CD4-positive, CD25-positive, alpha-beta regulatory T cell (primary cell): Measurements from ENCODE around the gene ATP5F1C. TPM values are rescaled to one million over a fixed set of nuclear protein-coding genes. Genes with fewer than 3 reads are reported as not detected.
A peak's percentile ranks its signal among the peaks of the same experiment; 100 is the strongest.
"Not testable (repeated sequence)": the region's sequence is repeated elsewhere in the genome, so short reads cannot be mapped to it uniquely, and the experiment has no call there.

Experiments used
- ATAC-seq, 2 donors: fragments of 150-1000 bp; cut with Tn5 transposase; one replicate each; pipeline ENCODE4 v1.10.0; 2021; ENCODE audit warnings: low read depth in 2 of 2, moderate number of reproducible peaks in 2 of 2, moderate library complexity in 1 of 2
- DNase-seq, 3 donors: peaks; one replicate each; pipeline versions ENCODE4 v3.0.0 to v3.0.0-alpha.2; 2012 to 2022; ENCODE audit warnings: mixed read lengths in 1 of 3
- H3K27ac ChIP-seq: one replicate; pipeline ENCODE4 v1.7.0; 2013; ENCODE audit warnings: mild to moderate bottlenecking, low read length; ENCODE audit not compliant: insufficient read depth, poor library complexity, severe bottlenecking
- H3K27me3 ChIP-seq: one replicate; pipeline ENCODE4 v1.7.0; 2013; ENCODE audit warnings: low read length; ENCODE audit not compliant: control insufficient read depth, insufficient read depth
- H3K36me3 ChIP-seq: one replicate; pipeline ENCODE4 v1.7.0; 2013; ENCODE audit warnings: mild to moderate bottlenecking, low read length, moderate library complexity; ENCODE audit not compliant: control insufficient read depth, insufficient read depth
- H3K4me1 ChIP-seq: 2 replicates; pipeline ENCODE4 v1.7.0; 2013; ENCODE audit warnings: mild to moderate bottlenecking, low read length; ENCODE audit not compliant: insufficient read depth, control insufficient read depth, poor library complexity, severe bottlenecking
- H3K4me3 ChIP-seq: one replicate; pipeline ENCODE4 v1.7.0; 2013; ENCODE audit warnings: low read depth, mild to moderate bottlenecking, low read length, moderate library complexity
- H3K9me3 ChIP-seq, 2 experiments: 1 replicate in 1 of 2; 2 replicates in 1 of 2; pipeline ENCODE4 v1.7.0; 2013; ENCODE audit warnings: low read length in 2 of 2, mild to moderate bottlenecking in 1 of 2, moderate library complexity in 1 of 2; ENCODE audit not compliant: control insufficient read depth in 2 of 2
- H3K27ac Mint-ChIP-seq, 3 donors: one replicate each; pipeline ENCODE4 v1.8.0; 2020 to 2022; ENCODE audit warnings: mild to moderate bottlenecking in 3 of 3, mixed read lengths in 3 of 3, moderate library complexity in 2 of 3
- H3K27me3 Mint-ChIP-seq: one replicate; pipeline ENCODE4 v1.8.0; 2022; ENCODE audit warnings: mild to moderate bottlenecking, mixed read lengths
- H3K36me3 Mint-ChIP-seq: one replicate; pipeline ENCODE4 v1.8.0; 2020; ENCODE audit warnings: mixed read lengths
- H3K4me1 Mint-ChIP-seq, 4 donors: one replicate each; pipeline ENCODE4 v1.8.0; 2020 to 2022; ENCODE audit warnings: mixed read lengths in 4 of 4, mild to moderate bottlenecking in 1 of 4
- H3K4me3 Mint-ChIP-seq, 4 donors: one replicate each; pipeline ENCODE4 v1.8.0; 2020 to 2022; ENCODE audit warnings: mild to moderate bottlenecking in 4 of 4, mixed read lengths in 4 of 4, moderate library complexity in 3 of 4
- H3K9me3 Mint-ChIP-seq, 7 donors: one replicate each; pipeline ENCODE4 v1.8.0; 2020 to 2022; ENCODE audit warnings: mixed read lengths in 7 of 7, mild to moderate bottlenecking in 3 of 7, moderate library complexity in 2 of 7
- polyA plus RNA-seq, 4 donors: library from polyadenylated mRNA; unstranded; fragments of 300-500 nt; fragmentation: Illumina TruSeq; gene quantifications; one replicate each; pipeline ENCODE4 v1.2.3, GENCODE V29; 2021
- total RNA-seq: library from RNA; stranded (reverse); gene quantifications from one replicate; pipeline ENCODE4 v1.2.3, GENCODE V29; 2022

Gene ATP5F1C
- total RNA-seq (167 TPM), polyA plus RNA-seq (100 to 1,000 TPM; 365 to 562 (median 452) TPM)

DNA sequence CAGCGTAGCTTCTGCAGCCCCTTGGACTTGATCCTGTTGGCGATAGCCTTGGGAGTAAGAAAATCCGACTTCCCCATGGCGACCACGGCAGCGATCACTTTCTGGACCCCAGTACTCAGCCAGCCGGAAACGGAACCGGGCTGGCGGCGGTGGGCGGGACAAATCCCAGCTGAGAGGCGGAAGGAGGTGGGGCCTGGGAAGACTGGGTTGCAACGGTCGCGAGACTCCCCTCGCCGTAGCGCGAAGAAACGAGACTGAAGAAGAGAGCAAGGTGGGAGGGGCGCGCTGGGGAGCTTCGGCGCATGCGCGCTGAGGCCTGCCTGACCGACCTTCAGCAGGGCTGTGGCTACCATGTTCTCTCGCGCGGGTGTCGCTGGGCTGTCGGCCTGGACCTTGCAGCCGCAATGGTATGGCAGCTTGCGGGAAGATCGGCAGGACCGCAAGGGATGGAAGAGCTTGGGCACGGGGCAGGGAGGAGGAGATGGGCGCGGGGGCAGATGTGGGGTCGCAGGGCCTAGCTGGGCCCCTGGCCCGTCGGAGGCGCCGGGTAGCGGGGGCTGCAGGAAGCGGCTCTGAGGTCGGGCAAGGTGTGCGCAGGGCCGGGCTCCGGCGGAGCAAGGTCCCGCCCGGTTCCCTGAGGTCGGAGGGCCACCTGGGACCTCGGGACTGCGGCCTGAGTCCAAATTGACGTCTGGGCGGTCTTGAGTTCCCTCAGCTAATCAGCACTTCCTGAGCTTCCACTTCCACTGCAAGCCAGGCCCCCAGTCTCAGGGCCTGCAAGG, at the start of gene ATP5F1C, which contains the start of gene KIN:
TSS of gene ATP5F1C (plus strand) at position 321 of the 782 bp plus-strand sequence. CDS start at position 352, 31 bp downstream.
TSS of gene KIN (minus strand) at position 137 of the 782 bp plus-strand sequence. CDS start at position 77, 60 bp downstream.
- peaks cover 8% of the 10 kb centered on the region for H3K36me3 ChIP-seq
- H3K27ac ChIP-seq: peak within 1 kb of the TSS; percentile 72
- Mint-ChIP-seq H3K4me1 (peaks cover 39 to 71% (median 45%) of the 10 kb centered on the region in 4 donors), H3K27me3 (no peaks in the 10 kb centered on the region), H3K36me3 (peaks cover 21% of the 10 kb centered on the region), H3K27ac (peak within 1 kb of the TSS in 1 of 3 donors; percentile 81), H3K9me3 (no peaks in the 10 kb centered on the region), H3K4me3 (no peak within 1 kb of the TSS)
- no peaks in the 10 kb centered on the region for H3K27me3 ChIP-seq
- H3K4me1 ChIP-seq: peaks cover 44% of the 10 kb centered on the region
- peak; percentile 95 to 97 for ATAC-seq
- H3K4me3 ChIP-seq: peak within 1 kb of the TSS; percentile 93
- DNase-seq: peak; percentile 96 to 98 (median 97)
- H3K9me3 ChIP-seq: no peaks in the 10 kb centered on the region

DNA sequence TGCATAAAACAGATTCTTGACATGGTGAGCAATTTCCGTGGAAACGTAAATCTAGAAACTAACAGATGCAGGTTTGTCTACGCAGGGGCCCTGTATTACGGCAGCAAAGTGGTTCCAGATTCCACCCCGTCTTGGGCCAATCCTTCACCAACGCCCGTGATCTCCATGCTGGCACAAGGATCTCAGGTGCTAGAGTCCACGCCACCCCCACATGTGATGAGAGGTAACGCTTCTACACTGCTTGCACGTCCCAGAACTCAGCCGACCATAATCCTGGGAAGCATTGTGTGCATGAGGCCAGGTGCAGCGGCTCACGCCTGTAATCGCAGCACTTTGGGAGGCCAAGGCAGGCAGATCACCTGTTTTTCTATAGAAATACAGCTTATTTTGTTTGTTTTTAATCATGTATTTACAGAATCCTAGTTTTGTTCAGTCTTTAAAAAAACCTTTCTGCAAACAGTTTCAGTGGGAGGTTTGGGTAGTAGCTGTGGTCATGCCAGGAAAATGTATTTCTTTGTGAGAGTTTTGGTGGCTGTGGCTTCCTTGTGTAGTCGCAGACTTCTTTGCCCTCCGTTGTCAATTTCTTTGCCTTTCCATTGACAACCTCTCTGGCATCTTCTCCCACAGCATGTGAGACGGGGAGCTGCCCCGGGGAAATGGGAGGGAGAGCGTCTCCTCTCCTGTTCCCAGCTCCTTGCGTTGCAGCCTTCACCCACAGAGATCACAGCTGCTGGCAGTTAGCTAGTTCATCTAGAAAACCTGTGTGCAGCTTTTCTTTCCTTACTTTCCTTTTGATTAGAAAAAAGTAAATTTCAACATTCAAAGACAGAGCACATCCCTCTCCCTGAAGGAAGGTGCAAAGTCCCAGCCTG, 49.2 kb upstream of the ATP5F1C start:
- Mint-ChIP-seq H3K4me1 (no peaks in the 10 kb centered on the region), H3K27ac (no peak overlapping the region), H3K27me3 (no peaks in the 10 kb centered on the region), H3K4me3 (no peak overlapping the region), H3K9me3 (peaks cover 0 to 2% (median 0%) of the 10 kb centered on the region in 7 donors), H3K36me3 (no peaks in the 10 kb centered on the region)
- DNase-seq: no peak
- Histone ChIP-seq H3K27ac (no peak overlapping the region), H3K27me3 (no peaks in the 10 kb centered on the region), H3K36me3 (no peaks in the 10 kb centered on the region), H3K9me3 (no peaks in the 10 kb centered on the region), H3K4me1 (no peaks in the 10 kb centered on the region), H3K4me3 (no peak overlapping the region)
- ATAC-seq: no peak

DNA sequence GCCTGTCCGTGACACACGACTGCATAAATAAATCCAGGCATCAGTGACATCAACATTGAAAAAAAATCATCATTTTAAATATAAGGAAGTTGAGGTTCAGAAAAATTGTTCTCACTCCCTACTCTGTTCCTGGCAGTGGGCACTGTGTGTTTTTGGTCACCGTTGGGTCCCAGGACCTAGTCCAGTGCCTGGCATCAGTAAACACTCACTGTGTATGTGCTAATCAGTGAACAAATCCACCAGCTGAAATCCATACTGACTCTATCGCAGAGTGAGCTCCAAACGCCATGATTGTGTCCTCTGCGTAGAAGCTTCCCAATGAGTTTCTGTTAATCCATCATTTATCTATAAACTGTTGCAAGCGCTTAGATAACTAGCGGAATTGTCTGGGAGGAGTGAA, 43.7 kb upstream of the ATP5F1C start:
- Mint-ChIP-seq H3K9me3 (no peaks in the 10 kb centered on the region), H3K36me3 (peaks cover 6% of the 10 kb centered on the region), H3K27ac (no peak overlapping the region), H3K27me3 (no peaks in the 10 kb centered on the region), H3K4me3 (no peak overlapping the region), H3K4me1 (no peaks in the 10 kb centered on the region)
- Histone ChIP-seq H3K4me3 (no peak overlapping the region), H3K27ac (no peak overlapping the region), H3K4me1 (no peaks in the 10 kb centered on the region), H3K27me3 (no peaks in the 10 kb centered on the region), H3K9me3 (no peaks in the 10 kb centered on the region), H3K36me3 (no peaks in the 10 kb centered on the region)
- no peak for DNase-seq
- no peak for ATAC-seq

DNA sequence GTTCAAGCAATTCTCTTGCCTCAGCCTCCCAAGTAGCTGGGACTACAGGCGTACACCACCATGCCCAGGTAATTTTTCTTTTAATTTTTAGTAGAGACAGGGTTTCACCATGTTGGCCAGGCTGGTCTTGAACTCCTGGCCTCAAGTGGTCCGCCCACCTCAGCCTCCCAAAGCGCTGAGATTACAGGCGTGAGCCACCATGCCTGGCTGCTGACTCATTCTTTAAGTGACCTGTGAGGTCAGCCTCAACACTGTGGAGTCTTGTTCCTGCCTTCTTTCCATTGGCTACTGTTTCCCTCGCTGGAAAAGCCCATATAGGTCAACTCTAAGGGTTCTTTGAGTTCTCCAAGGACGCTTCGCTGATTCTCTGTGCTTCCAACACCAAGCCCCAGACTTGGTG, 39.3 kb upstream of the ATP5F1C start:
- peaks cover 28% of the 10 kb centered on the region for H3K36me3 Mint-ChIP-seq
- not testable (repeated sequence) for H3K27me3 ChIP-seq, DNase-seq, H3K4me1 Mint-ChIP-seq, H3K9me3 Mint-ChIP-seq, H3K27me3 Mint-ChIP-seq, H3K27ac ChIP-seq, H3K9me3 ChIP-seq, H3K4me3 ChIP-seq, H3K4me1 ChIP-seq, H3K4me3 Mint-ChIP-seq, ATAC-seq, H3K27ac Mint-ChIP-seq
- peaks cover 20% of the 10 kb centered on the region for H3K36me3 ChIP-seq

DNA sequence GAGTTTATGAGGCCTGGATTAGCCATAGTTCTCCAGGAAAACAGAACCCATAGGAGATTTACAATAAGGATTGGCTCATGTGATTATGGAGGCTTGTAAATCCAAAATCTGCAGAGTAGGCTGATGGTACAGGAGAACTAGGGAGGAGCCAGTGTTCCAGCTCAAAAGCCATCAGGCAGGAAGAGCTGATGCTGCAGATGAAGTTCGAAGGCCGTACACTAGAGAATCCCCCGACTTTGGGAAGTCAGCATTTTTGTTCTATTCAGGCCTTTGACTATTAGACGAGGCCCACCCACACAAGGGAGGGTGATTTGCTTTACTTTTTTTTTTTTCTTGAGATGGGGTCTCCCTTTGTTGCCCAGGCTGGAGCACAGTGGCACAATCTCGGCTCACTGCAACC, 37.8 kb upstream of the ATP5F1C start:
- Histone ChIP-seq H3K4me1 (no peaks in the 10 kb centered on the region), H3K4me3 (no peak overlapping the region), H3K9me3 (no peaks in the 10 kb centered on the region), H3K36me3 (peaks cover 35% of the 10 kb centered on the region), H3K27me3 (no peaks in the 10 kb centered on the region), H3K27ac (no peak overlapping the region)
- Mint-ChIP-seq H3K9me3 (no peaks in the 10 kb centered on the region), H3K4me1 (no peaks in the 10 kb centered on the region), H3K27ac (peak overlapping the region in 1 of 3 donors; percentile 52), H3K36me3 (peaks cover 30% of the 10 kb centered on the region), H3K27me3 (no peaks in the 10 kb centered on the region), H3K4me3 (no peak overlapping the region)
- no peak for ATAC-seq
- DNase-seq: no peak

DNA sequence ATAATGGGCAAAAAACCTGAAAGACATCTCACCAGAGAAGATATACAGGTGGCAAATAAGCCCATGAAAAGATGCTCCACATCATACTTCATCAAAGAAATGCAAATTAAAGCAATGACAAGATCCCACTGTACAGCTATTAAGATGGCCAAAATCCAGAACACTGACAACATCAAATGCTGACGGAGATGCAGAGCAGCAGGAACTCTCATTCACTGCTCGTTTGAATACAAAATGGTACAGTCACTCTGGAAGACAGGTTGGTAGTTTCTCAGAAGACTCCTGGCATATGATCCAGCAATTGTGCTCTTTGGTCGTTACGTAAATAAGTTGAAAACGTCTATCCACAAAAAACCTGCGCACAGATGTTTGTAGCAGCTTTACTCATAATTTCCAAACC, 35.7 kb upstream of the ATP5F1C start:
- DNase-seq (no peak), ATAC-seq (no peak)
- no peaks in the 10 kb centered on the region for H3K9me3 ChIP-seq
- Mint-ChIP-seq H3K36me3 (peaks cover 30% of the 10 kb centered on the region), H3K4me3 (no peak overlapping the region), H3K27me3 (no peaks in the 10 kb centered on the region), H3K27ac (no peak overlapping the region), H3K4me1 (no peaks in the 10 kb centered on the region), H3K9me3 (no peaks in the 10 kb centered on the region)
- H3K27me3 ChIP-seq: no peaks in the 10 kb centered on the region
- no peak overlapping the region for H3K4me3 ChIP-seq
- no peaks in the 10 kb centered on the region for H3K4me1 ChIP-seq
- peaks cover 51% of the 10 kb centered on the region for H3K36me3 ChIP-seq
- no peak overlapping the region for H3K27ac ChIP-seq

DNA sequence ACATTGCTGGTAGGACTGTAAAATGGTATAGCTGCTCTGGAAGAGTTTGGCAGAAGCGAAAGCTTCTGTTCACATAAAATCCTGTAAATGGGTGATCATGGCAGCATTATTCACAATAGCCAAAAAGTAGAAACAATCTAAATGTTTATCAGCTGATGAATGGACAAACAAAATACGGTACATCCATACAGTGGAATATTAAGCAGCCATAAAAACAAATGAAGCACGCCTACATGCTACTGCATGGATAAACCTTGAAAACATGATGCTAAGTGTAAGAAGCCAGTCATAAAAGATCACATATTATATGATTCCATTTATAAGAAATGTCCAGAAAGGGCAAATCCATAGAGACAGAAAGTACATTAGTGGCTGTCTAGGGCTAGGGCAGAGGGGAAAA, 32.9 kb upstream of the ATP5F1C start:
- no peak for DNase-seq
- Histone ChIP-seq H3K4me3 (no peak overlapping the region), H3K27me3 (no peaks in the 10 kb centered on the region), H3K4me1 (no peaks in the 10 kb centered on the region), H3K36me3 (peaks cover 75% of the 10 kb centered on the region), H3K27ac (no peak overlapping the region), H3K9me3 (no peaks in the 10 kb centered on the region)
- ATAC-seq: no peak
- H3K9me3 Mint-ChIP-seq: no peaks in the 10 kb centered on the region
- H3K4me1 Mint-ChIP-seq: no peaks in the 10 kb centered on the region
- H3K4me3 Mint-ChIP-seq: no peak overlapping the region
- H3K27ac Mint-ChIP-seq: no peak overlapping the region
- H3K36me3 Mint-ChIP-seq: peaks cover 47% of the 10 kb centered on the region
- H3K27me3 Mint-ChIP-seq: no peaks in the 10 kb centered on the region
